HFFc6 (cell line): Measurements from ENCODE around the gene ACSM6. TPM values are rescaled to one million over a fixed set of nuclear protein-coding genes. Genes with fewer than 3 reads are reported as not detected.
A peak's percentile ranks its signal among the peaks of the same experiment; 100 is the strongest.

ENCODE experiments used
- DNase-seq: peaks from one replicate; pipeline ENCODE4 v3.0.0-alpha.2; 2018
- H3K27ac Mint-ChIP-seq: 2 replicates; pipeline ENCODE4 v1.8.0; 2020; ENCODE audit warnings: mild to moderate bottlenecking, mixed read lengths
- H3K27me3 Mint-ChIP-seq: 2 replicates; pipeline ENCODE4 v1.8.0; 2021; ENCODE audit warnings: mild to moderate bottlenecking, moderate library complexity, mixed read lengths; ENCODE audit not compliant: insufficient read depth
- H3K36me3 Mint-ChIP-seq: 2 replicates; pipeline ENCODE4 v1.8.0; 2021; ENCODE audit warnings: low read depth, mixed read lengths
- H3K4me1 Mint-ChIP-seq: 2 replicates; pipeline ENCODE4 v1.8.0; 2020; ENCODE audit warnings: low read depth, mixed read lengths
- H3K4me3 Mint-ChIP-seq: 2 replicates; pipeline ENCODE4 v1.8.0; 2020; ENCODE audit warnings: mild to moderate bottlenecking, moderate library complexity, mixed read lengths
- H3K9me3 Mint-ChIP-seq: 2 replicates; pipeline ENCODE4 v1.8.0; 2020; ENCODE audit warnings: mild to moderate bottlenecking, mixed read lengths
- total RNA-seq, 6 experiments: library from RNA; stranded (reverse); fragmentation: NEBNext Ultra II Directional; extraction: Animal tissue kit (Norgen Biotek cat#: 25700); gene quantifications; 2 replicates in 1 of 6; 3 replicates in 5 of 6; pipeline ENCODE4 v1.2.3, GENCODE V29; 2021
- TF ChIP-seq, protein P1 (sequence below): fragments of 200-600 bp; sonication (generic); IDR thresholded peaks from 2 replicates; pipeline ENCODE4 v1.5.0; 2021; ENCODE audit warnings: antibody characterized with exemption, mild to moderate bottlenecking

The ACSM6 gene
- total RNA-seq, 6 experiments from 2014 or later: not detected

- TF ChIP-seq, protein P1, sequence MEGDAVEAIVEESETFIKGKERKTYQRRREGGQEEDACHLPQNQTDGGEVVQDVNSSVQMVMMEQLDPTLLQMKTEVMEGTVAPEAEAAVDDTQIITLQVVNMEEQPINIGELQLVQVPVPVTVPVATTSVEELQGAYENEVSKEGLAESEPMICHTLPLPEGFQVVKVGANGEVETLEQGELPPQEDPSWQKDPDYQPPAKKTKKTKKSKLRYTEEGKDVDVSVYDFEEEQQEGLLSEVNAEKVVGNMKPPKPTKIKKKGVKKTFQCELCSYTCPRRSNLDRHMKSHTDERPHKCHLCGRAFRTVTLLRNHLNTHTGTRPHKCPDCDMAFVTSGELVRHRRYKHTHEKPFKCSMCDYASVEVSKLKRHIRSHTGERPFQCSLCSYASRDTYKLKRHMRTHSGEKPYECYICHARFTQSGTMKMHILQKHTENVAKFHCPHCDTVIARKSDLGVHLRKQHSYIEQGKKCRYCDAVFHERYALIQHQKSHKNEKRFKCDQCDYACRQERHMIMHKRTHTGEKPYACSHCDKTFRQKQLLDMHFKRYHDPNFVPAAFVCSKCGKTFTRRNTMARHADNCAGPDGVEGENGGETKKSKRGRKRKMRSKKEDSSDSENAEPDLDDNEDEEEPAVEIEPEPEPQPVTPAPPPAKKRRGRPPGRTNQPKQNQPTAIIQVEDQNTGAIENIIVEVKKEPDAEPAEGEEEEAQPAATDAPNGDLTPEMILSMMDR: no peak
- Mint-ChIP-seq H3K27me3 (no peaks in the 10 kb centered on the region), H3K27ac (peak overlapping the region; percentile 99), H3K4me1 (peaks cover 60% of the 10 kb centered on the region), H3K36me3 (peaks cover 66% of the 10 kb centered on the region), H3K4me3 (peak overlapping the region; percentile 85), H3K9me3 (no peaks in the 10 kb centered on the region)
- DNase-seq: peak; percentile 71
These were observed 67.0 kb downstream of the ACSM6 start for GRCh38 chr10:95260909-95261552.

DNA sequence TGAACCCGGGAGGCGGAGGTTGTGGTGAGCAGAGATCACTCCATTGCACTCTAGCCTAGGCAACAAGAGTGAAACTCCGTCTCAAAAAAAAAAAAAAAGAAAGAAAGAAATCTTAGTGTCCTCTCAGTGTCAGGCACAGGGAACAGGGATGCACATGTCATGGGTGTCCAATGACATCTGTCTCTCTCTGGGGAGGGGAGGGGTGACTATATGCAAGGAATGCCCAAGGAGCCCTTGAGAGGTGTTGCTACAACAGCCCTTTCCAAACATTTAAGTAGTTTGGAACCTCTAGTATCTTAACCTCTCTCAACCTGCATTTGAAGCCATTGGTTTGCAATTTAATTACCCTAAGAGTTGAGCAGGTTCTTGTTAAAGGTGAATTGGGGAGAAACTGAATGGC is 67.9 kb downstream of the ACSM6 start:
- no peaks in the 10 kb centered on the region for H3K9me3 Mint-ChIP-seq
- H3K4me1 Mint-ChIP-seq: peaks cover 67% of the 10 kb centered on the region
- peaks cover 65% of the 10 kb centered on the region for H3K36me3 Mint-ChIP-seq

DNA sequence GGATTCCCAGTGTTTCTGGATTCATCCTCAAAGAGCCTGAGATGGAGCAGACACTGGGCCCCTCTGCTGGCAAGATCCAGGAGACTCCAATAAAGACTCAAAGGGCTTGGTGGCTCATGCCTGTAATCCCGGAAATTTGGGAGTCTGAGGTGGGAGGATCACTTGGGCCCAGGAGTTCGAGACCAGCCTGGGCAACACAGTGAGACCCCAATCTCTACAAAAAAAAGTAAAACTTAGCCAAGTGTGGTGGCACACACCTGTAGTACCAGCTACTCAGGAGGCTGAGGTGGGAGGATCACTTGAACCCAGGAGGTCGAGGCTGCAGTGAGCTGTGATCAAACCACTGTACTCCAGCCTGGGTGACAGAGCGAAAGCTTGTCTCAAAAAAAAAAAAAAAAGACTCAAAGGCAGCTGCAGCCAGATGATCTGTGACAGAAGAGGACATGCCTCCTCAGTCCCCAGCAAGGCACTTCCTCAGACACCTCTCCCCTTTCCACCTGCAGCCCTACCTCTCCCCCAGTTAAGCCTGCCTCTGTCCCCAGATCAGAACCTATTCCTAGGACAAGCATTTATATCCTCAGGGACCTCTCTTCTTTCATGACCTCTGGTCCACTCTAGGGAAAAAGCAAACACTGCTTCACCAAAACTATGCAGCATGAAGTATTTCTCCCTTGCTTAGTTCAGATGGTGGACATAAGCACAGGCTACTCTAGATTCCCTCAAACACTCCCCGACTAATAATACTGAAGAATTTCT is 68.9 kb downstream of the ACSM6 start:
- no peaks in the 10 kb centered on the region for H3K9me3 Mint-ChIP-seq
- peak overlapping the region; percentile 99 for H3K27ac Mint-ChIP-seq
- DNase-seq: no peak
- H3K27me3 Mint-ChIP-seq: no peaks in the 10 kb centered on the region
- peaks cover 58% of the 10 kb centered on the region for H3K36me3 Mint-ChIP-seq
- TF ChIP-seq, protein P1: no peak
- peaks cover 72% of the 10 kb centered on the region for H3K4me1 Mint-ChIP-seq
- no peak overlapping the region for H3K4me3 Mint-ChIP-seq

More for the DNA sequence above, 67.9 kb downstream of the ACSM6 start:
- no peak for DNase-seq
- no peak overlapping the region for H3K4me3 Mint-ChIP-seq
- H3K27ac Mint-ChIP-seq: peak overlapping the region; percentile 99
- H3K27me3 Mint-ChIP-seq: no peaks in the 10 kb centered on the region
- TF ChIP-seq, protein P1: no peak

- H3K4me3 Mint-ChIP-seq: no peak overlapping the region
- peak overlapping the region; percentile 99 for H3K27ac Mint-ChIP-seq
- no peaks in the 10 kb centered on the region for H3K9me3 Mint-ChIP-seq
- no peak for DNase-seq
- H3K4me1 Mint-ChIP-seq: peaks cover 81% of the 10 kb centered on the region
- TF ChIP-seq, protein P1: no peak
- H3K27me3 Mint-ChIP-seq: peaks cover 4% of the 10 kb centered on the region
- H3K36me3 Mint-ChIP-seq: peaks cover 59% of the 10 kb centered on the region
These were observed 69.8 kb downstream of the ACSM6 start for GRCh38 chr10:95263864-95264226.

DNA sequence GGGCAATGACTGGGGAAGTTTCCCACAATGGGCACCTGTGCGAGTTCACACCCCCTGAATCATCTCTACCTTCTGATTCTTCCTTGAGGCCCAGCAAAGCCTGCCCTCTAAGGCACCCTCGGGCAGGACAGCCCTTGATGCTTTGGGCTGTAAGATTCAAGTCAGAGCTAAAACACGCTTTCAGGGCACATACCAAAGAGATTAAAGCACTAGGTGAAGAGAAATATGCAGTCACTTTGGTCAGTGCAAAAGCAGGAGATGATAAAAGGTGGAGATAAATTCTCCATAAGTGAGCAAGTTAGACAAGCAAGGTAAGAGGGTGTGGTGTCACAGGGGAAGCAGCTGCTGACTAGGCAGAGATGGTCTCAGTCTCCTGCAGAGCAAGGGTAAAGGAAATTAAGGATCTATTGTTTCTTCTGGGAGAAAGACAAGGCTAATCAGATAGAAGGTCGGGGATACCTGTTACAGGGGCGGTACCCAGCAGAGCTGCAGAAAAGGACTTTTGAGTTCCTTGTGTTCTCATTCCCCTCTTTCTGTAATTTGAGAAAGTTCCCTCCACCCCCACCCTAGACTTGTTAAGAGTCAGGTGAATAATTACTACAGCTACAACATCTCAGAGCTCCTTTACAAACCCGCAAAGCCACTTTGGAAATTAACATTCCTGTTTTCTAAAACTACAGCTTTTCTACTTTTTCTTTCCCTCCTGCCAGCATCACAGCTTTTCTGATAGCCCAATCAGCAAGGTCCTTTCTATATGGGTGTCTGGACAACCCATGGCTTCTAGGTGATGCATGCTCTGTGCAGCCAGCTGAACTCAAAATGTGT is 70.4 kb downstream of the ACSM6 start:
- Mint-ChIP-seq H3K4me3 (no peak overlapping the region), H3K36me3 (peaks cover 58% of the 10 kb centered on the region), H3K27me3 (peaks cover 4% of the 10 kb centered on the region)

More for the DNA sequence above, 70.4 kb downstream of the ACSM6 start:
- peak overlapping the region; percentile 99 for H3K27ac Mint-ChIP-seq
- DNase-seq: no peak
- TF ChIP-seq, protein P1: no peak
- no peaks in the 10 kb centered on the region for H3K9me3 Mint-ChIP-seq
- peaks cover 83% of the 10 kb centered on the region for H3K4me1 Mint-ChIP-seq
